IPS-18c (cell line): ENCODE results near the gene GPI.

Experiments
- H3K4me3 ChIP-seq: 2 replicates; pipeline ENCODE4 v1.7.0; 2013; ENCODE audit warnings: low read depth, mild to moderate bottlenecking, low read length, moderate library complexity; ENCODE audit not compliant: insufficient read depth
- H3K9me3 ChIP-seq: one replicate; pipeline ENCODE4 v1.6.1; 2013; ENCODE audit warnings: mild to moderate bottlenecking, low read length, moderate library complexity; ENCODE audit not compliant: control insufficient read depth, insufficient read depth

GPI gene

GRCh38 chr19:34332027-34332760 is 32.8 kb upstream of the GPI start:
- Histone ChIP-seq H3K9me3 (no peaks in the 10 kb centered on the region), H3K4me3 (no peak overlapping the region)

GRCh38 chr19:34335914-34336313 is 29.1 kb upstream of the GPI start:
- Histone ChIP-seq H3K9me3 (no peaks in the 10 kb centered on the region), H3K4me3 (no peak overlapping the region)

GRCh38 chr19:34336781-34337271 is 28.2 kb upstream of the GPI start:
- Histone ChIP-seq H3K4me3 (no peak overlapping the region), H3K9me3 (no peaks in the 10 kb centered on the region)

- Histone ChIP-seq H3K4me3 (no peak overlapping the region), H3K9me3 (no peaks in the 10 kb centered on the region)
Measured at GRCh38 chr19:34337739-34338138, 27.3 kb upstream of the GPI start.

- Histone ChIP-seq H3K4me3 (no peak overlapping the region), H3K9me3 (no peaks in the 10 kb centered on the region)
Measured at GRCh38 chr19:34341935-34342680, 22.9 kb upstream of the GPI start.

- no peak overlapping the region for H3K4me3 ChIP-seq
- H3K9me3 ChIP-seq, result no peaks in the 10 kb centered on the region
Measured at GRCh38 chr19:34343751-34344150, 21.2 kb upstream of the GPI start.

GRCh38 chr19:34345947-34346351 is 19.0 kb upstream of the GPI start:
- no peaks in the 10 kb centered on the region for H3K9me3 ChIP-seq
- no peak overlapping the region for H3K4me3 ChIP-seq

GRCh38 chr19:34347561-34348165 is 17.3 kb upstream of the GPI start:
- no peak overlapping the region for H3K4me3 ChIP-seq
- H3K9me3 ChIP-seq, result no peaks in the 10 kb centered on the region

GRCh38 chr19:34348899-34349487 is 16.0 kb upstream of the GPI start:
- Histone ChIP-seq H3K4me3 (no peak overlapping the region), H3K9me3 (no peaks in the 10 kb centered on the region)

GRCh38 chr19:34350161-34350561 is 14.8 kb upstream of the GPI start:
- H3K4me3 ChIP-seq, result no peak overlapping the region
- H3K9me3 ChIP-seq, result no peaks in the 10 kb centered on the region

GRCh38 chr19:34351382-34351826 is 13.6 kb upstream of the GPI start:
- Histone ChIP-seq H3K4me3 (no peak overlapping the region), H3K9me3 (no peaks in the 10 kb centered on the region)

- no peak overlapping the region for H3K4me3 ChIP-seq
Measured at GRCh38 chr19:34353546-34353945, 11.4 kb upstream of the GPI start.

GRCh38 chr19:34355201-34355600 is 9.8 kb upstream of the GPI start:
- Histone ChIP-seq H3K9me3 (no peaks in the 10 kb centered on the region), H3K4me3 (no peak overlapping the region)

More at GRCh38 chr19:34353546-34353945, 11.4 kb upstream of the GPI start:
- H3K9me3 ChIP-seq, result no peaks in the 10 kb centered on the region

GRCh38 chr19:34356875-34357274 is 8.1 kb upstream of the GPI start:
- Histone ChIP-seq H3K9me3 (no peaks in the 10 kb centered on the region), H3K4me3 (no peak overlapping the region)

- Histone ChIP-seq H3K9me3 (no peaks in the 10 kb centered on the region), H3K4me3 (no peak overlapping the region)
Measured at GRCh38 chr19:34357431-34357830, 7.6 kb upstream of the GPI start.

GRCh38 chr19:34359140-34359953 is 5.6 kb upstream of the GPI start:
- Histone ChIP-seq H3K9me3 (no peaks in the 10 kb centered on the region), H3K4me3 (peak overlapping the region; percentile 55)

- H3K4me3 ChIP-seq, result peak overlapping the region; percentile 55; the same call in 1 of the 2 replicates
- H3K9me3 ChIP-seq, result no peaks in the 10 kb centered on the region
Measured at GRCh38 chr19:34359954-34360315, 5.1 kb upstream of the GPI start.
